GM18505 (cell line): ENCODE measurements around the gene EPHB1.

Experiments used
- ATAC-seq: cut with Tn5 transposase; IDR thresholded peaks from one replicate; pipeline ENCODE4 v1.9.1; 2021; ENCODE audit not compliant: unreplicated experiment
- POLR2A ChIP-seq: IDR thresholded peaks from 4 replicates; pipeline ENCODE4 v1.6.1; 2011; ENCODE audit warnings: borderline replicate concordance; ENCODE audit not compliant: insufficient read depth, insufficient read length; ENCODE audit errors: extremely low read depth

The EPHB1 gene

DNA sequence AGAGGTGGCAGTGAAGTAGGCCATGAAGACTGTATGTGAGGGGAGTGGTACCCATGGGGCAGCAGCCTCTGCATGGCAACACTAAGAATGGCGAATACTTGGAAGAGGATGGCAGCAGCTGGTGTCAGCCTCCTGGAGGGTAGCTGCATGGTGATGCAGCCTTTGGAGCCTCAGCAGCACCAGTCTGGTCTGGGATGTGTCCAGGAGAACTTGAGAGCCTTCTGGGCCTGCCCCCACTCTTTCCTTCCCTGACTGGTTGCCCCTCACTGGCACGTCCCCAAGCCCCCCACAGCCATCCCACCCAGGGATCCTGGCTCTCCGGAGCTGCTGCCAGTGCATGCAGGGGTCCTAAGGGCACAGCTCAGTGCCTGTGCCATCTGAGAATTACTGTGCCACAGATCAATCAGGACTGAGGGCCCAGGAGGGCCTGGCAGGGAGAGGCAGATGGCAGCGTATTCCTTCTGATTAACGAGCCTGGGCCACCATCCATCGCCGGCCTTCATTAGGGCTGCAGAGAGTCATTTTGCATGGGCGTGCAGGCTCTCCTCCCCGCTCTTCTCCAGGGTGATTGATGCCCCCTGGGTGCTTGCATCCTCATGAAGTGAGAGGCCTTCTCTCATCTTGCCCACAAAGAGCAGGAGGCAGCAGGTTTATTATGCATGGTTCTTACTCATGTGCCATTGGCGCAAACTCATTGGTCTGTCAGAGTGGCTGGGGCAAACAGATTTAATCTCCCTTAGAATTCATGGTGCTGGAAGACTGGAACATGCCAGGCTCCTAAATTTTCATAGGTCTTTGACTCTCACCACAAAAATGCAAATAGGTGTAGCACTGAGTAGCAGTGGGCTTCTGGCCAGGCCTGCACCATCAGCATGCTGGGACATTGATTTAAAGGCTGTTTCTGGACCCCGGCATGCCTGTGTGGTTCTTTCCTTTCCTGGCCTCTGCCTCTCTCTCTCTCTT, 116.8 kb downstream of the EPHB1 start:
- no peak for ATAC-seq
- no peak for TF ChIP-seq POLR2A

GRCh38 chr3:134916276-134916961, 121.4 kb downstream of the EPHB1 start:
- ATAC-seq = no peak
- no peak for TF ChIP-seq POLR2A

- TF ChIP-seq POLR2A = no peak
- no peak for ATAC-seq
Measured at GRCh38 chr3:134917631-134918030, 122.6 kb downstream of the EPHB1 start.

- no peak for TF ChIP-seq POLR2A
Measured at GRCh38 chr3:134918441-134918840, 123.4 kb downstream of the EPHB1 start.

GRCh38 chr3:134922101-134922500, 127.0 kb downstream of the EPHB1 start:
- no peak for TF ChIP-seq POLR2A
- no peak for ATAC-seq

More at GRCh38 chr3:134918441-134918840, 123.4 kb downstream of the EPHB1 start:
- peak; percentile 88 for ATAC-seq

GRCh38 chr3:134922866-134923265, 127.8 kb downstream of the EPHB1 start:
- ATAC-seq = no peak
- TF ChIP-seq POLR2A = no peak

DNA sequence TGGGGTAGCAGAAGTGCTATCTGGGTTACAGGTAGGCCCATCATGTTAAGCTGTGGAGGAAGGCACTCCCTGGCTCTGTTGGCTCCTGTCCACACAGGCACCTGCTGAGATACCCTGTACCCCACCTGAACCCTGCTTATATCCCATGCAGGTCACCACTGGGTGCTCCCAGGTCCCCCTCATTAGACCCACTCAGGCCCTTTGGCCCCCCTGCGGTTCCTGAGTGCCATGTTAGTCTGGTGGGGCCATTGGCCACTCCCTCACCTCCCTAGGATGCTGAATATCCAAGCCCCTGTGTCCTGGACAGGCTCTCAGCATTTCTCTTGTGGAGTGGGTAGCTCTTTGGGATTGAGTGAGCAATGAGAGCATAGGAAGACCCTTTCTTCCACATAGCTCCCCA, 128.2 kb downstream of the EPHB1 start:
- TF ChIP-seq POLR2A = no peak
- ATAC-seq = no peak

DNA sequence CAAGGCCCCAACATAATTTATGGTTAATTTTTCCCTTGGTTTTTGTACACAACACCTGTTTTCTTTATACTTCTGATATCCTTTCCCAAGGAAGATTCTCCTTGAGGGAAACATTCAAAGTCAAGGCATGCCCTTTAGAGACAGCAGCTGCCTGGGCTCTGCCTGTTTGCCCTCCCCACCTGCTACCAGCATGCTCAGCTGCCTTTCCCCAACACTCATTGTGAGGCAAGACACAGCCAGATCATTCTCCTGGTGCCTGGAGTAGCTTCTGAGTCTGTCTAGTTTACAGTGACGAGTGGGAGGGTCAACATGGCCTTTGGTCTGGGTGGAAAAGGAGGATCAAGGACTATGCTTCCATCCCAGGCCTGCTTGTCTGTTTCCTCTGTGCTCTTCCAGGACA, 132.5 kb downstream of the EPHB1 start:
- no peak for ATAC-seq

GRCh38 chr3:134928392-134928791, 133.3 kb downstream of the EPHB1 start:
- no peak for ATAC-seq
- TF ChIP-seq POLR2A = no peak

More for the DNA sequence above, 132.5 kb downstream of the EPHB1 start:
- no peak for TF ChIP-seq POLR2A

- no peak for ATAC-seq
- no peak for TF ChIP-seq POLR2A
Measured at GRCh38 chr3:134928819-134929218, 133.8 kb downstream of the EPHB1 start.

DNA sequence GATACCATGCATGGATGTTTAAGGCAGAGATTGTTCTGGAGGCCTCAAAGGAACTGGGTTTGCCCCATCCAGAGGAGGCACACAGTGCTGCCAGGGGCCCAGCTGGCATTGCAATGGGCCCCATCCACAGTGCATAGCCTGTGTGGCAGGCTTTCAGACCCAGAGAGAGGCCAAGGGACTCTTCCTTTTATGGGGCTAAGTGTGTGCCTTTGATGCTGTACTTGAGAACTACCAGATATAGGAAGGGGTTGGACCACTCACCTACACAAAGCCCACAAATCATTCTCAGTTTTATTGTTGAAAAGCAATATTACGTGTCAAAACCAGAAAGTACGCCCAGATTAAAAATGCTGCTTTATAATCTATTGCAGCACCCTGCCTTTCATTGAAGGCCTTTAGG, 134.9 kb downstream of the EPHB1 start:
- ATAC-seq = no peak
- no peak for TF ChIP-seq POLR2A

DNA sequence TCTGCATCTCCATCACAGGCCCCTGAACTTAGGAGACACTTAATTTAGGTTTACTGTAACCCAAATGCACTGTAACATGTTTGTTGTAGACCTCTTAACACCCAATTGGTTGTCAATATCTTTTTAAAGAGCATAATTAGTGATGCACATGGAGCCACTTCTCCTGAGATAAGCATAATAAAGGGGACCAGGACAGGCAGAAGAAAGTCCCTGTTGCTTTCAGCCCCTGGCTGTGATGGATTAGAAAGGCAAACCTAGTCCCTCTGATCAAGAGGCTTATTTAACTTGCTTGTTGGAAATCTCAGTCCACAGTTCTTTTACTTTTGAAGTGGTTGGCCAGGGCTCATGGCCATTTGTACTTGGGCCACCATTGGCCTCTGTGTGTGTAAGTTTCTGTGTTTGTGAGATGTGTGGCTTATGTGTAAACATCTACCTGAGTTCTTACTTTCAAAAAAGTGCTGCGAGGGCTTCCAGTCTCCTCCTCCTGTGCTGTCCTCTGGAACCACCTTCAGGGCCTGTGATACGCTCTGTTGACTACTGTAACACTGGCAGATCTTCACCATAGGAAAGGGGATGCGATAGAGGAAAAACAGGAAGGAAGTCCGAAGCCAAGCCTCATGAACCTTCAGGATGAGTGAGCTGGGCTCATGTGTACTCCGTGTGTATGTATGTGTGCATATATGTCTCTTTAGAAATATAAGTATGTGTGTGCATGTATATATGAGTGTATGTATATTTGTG, 136.2 kb downstream of the EPHB1 start:
- ATAC-seq = no peak
- TF ChIP-seq POLR2A = no peak

DNA sequence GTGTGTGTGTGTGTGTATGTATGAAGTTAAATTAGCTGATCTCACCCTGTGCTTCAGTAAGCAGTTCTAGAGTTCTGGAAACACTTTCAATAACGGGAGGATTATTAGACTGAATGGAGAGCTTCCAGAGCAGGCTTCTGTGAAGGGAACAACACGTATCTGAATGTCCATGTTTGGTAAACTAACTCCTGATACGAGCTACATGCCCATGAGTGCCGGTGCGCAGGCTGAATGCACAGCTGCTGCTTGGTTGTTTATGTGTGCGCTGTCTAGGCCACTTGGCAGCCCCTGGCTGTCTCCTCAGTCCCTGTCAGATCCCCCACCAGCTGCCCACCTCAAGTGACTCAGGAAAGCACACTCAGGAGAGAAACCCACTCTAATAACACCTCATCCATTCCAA, 137.0 kb downstream of the EPHB1 start:
- ATAC-seq = no peak
- TF ChIP-seq POLR2A = no peak
